NCI-H510A (cell line): ENCODE measurements around the gene RNU1-2.
"Not testable (repeated sequence)": the region's sequence is repeated elsewhere in the genome, so short reads cannot be mapped to it uniquely, and the experiment has no call there.

ENCODE experiments used
- DNase-seq: peaks from one replicate; lab custom pipeline; 2025; lab: John Stamatoyannopoulos, UW

The RNU1-2 gene

GRCh38 chr1:16927256-16927655 is 31.5 kb downstream of the RNU1-2 start:
- no peak for DNase-seq

DNA sequence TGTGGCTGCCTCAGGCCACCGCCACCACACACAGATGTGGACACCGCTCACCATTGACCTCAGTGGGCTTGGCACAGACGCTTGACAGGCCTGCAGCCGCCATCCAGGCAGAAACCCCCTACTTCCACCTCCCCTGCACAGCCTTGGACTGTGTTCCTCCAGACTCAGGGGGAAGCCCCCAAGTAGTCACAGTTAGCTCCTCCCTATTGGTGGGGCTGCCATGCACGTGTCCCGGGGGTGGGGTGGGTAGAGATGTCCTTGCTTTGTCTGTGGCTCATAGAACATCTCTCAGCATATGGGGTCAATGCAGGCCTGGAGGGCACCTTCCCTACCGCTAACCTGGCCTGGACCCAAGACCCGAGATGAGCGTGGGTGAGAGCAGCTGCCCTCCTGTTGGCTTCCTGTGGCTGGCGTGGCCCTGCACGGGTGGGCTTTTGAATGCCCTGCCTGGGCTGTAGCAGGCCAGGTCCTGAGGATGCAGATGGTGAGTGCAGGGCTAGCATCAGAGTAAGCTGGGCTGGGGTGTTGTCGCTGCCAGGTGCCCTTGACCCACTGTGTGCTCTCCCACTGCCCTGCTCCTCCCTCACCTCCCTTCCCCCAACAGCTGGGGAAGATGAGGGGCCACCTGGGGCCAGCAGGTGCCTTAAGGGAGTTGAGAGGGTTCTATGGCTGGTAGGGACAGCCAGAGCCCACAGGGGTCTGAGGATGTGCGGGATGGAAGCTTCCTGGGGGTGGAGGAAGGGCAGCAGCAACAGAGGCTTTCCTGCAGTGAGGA is 32.1 kb downstream of the RNU1-2 start:
- DNase-seq = no peak

DNA sequence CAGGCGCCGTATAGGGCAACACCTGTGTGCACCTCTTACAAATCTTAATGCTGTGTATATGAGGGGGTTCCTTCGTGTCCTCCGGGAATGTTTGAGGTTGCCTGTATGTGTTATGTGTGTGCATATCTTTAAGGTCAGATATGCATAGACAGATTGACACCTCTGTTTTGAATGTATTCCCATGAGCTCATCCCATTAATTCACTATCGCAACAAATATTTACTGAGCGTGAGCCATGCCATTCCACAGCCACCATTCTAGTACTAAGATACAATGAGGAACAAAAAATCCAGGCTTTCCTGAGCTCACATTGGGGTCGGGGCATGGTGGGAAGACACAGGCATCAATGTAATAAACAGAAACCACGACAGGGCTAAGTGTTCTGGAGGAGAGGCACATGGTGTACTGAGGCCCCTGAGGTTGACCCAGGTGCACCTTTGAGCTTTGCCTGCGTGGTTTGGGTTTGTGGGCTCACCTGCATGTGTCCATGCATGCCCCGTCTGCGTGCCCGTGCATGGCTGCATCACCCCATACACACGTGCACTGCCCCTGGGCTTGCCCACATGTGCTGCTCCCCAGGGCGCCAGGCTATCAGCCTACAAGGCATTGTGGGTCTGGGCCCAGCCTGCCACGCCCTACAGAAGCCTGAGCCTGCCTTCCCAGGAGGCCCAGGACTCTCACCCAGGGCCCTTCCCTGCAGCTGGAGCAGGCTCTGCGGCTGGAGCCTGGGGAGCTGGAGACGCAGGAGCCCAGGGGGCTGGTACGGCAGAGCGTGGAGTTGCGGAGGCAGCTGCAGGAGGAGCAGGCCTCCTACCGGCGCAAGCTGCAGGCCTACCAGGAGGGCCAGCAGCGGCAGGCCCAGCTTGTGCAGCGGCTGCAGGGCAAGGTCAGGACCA is 33.6 kb downstream of the RNU1-2 start:
- not testable (repeated sequence) for DNase-seq

DNA sequence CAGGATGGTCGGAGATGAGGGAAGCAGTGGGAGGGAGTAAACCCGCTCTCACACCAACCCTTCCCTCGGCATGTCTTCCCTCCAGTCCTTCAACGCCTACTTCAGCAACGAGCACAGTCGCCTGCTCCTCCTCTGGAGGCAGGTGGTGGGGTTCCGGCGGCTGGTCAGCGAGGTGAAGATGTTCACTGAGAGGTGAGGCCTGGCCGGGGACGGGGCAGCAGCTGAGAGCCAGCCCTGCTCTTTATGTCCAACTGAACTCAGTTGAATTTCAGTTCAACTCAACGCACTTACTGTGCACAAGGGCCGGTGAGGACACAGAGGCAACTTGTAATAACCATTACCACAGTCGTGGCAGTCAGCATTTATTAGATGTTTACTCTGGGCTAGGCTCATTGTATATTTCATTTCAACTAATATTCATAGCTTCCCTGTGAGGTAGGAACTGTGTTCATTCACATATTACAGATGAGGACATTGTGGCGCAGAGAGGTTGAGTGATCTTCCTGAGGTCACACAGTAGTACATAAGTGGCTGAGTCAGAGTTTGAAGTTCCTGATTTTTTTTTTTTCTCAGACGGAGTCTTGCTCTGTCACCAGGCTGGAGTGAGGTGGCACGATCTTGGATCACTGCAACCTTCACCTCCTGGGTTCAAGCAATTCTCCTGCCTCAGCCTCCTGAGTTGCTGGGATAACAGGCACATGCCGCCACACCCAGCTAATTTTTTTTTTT is 35.6 kb downstream of the RNU1-2 start:
- DNase-seq = not testable (repeated sequence)

DNA sequence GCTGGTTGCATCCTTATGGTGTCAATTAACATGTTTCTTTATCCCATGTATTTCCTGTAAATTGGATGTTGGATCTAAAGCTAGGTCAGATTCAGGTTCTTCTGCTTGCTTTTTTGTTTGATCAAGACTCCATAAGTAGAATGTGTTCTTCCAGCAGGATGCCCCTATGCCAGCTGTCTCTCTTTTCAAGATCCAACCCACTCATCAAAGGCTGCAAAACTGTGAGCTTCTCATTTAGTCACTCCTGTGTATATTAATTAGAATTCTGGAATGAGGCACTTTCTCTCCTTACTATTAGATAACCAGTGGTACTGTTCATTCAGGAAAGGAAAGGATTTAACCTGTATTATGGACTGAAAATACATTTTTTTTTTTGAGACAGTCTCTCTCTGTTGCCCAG is 38.2 kb downstream of the RNU1-2 start:
- not testable (repeated sequence) for DNase-seq

- not testable (repeated sequence) for DNase-seq
These were observed 40.8 kb downstream of the RNU1-2 start for GRCh38 chr1:16936580-16936979.

GRCh38 chr1:16938351-16939321 is 42.9 kb downstream of the RNU1-2 start:
- DNase-seq = no peak

GRCh38 chr1:16939386-16940180 is 43.8 kb downstream of the RNU1-2 start:
- not testable (repeated sequence) for DNase-seq

- no peak for DNase-seq
These were observed 48.3 kb downstream of the RNU1-2 start for GRCh38 chr1:16944038-16944437.

DNA sequence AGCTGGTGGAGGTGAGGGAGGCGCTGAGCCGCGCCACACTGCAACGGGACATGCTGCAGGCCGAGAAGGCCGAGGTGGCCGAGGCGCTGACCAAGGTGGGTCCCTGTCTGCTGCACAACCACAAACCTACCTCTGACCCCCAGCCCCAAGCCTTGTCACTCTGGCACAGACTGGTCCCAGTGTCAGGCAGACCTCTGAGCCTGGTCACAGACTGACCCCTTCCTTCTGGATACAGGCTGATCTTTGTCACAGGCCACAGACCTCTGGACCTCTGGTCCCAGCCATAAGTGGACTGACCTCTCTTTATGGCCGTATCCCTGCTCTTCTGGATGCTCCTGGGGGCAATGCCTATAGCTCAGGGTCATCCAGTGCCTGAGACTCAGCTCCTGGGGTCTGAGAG is 49.7 kb downstream of the RNU1-2 start:
- not testable (repeated sequence) for DNase-seq
